Measurements from ENCODE around the gene RIMBP2. TPM values are rescaled to one million over a fixed set of nuclear protein-coding genes. Genes with fewer than 3 reads are reported as not detected.

RIMBP2 gene
- total RNA-seq, 1 experiment from 2014 or later: not detected

DNA sequence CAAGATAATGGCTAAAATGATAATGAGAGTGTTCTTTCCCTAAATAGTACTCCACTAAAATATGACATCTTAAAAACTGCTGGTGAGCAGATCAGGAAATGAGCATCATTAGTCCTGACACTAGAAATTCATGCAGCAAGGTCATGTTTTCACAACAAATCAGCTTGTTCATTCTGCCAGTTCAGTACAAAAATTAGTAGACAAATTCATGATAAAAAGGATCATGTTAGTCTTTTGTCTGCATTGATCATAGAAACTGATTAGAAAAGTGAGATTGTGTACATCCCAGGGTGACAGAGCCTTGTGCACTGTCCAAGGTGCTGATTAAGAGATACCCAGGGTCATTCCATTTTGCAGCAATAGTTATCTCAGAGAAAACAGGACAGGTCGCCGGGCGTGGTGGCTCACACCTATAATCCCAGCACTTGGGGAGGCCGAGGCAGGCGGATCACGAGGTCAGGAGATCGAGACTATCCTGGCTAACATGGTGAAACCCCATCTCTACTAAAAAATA lies 163.6 kb downstream of the RIMBP2 start:
- no peak for DNase-seq (ENCODE audit: low read depth)

DNA sequence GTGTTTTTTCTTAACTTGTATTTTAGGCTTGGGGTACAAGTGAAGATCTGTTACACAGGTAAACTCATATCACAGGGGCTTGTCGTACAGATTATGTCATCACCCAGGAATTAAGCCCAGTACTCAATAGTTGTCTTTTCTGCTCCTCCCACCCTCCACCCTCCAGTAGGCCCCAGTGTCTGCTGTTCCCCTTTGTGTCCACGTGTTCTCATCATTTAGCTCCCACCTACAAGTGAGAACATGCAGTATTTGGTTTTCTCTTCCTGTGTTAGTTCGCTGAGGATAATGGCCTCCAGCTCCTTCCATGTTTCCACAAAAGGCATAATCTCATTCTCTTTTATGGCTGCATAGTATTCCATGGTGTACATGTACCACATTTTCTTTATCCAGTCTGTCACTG lies 166.7 kb downstream of the RIMBP2 start:
- no peak for DNase-seq (ENCODE audit: low read depth)

- DNase-seq (ENCODE audit: low read depth): no peak
These were observed 168.5 kb downstream of the RIMBP2 start for GRCh38 chr12:130547480-130548155.

GRCh38 chr12:130546494-130546893 lies 169.6 kb downstream of the RIMBP2 start:
- no peak for DNase-seq (ENCODE audit: low read depth)

DNA sequence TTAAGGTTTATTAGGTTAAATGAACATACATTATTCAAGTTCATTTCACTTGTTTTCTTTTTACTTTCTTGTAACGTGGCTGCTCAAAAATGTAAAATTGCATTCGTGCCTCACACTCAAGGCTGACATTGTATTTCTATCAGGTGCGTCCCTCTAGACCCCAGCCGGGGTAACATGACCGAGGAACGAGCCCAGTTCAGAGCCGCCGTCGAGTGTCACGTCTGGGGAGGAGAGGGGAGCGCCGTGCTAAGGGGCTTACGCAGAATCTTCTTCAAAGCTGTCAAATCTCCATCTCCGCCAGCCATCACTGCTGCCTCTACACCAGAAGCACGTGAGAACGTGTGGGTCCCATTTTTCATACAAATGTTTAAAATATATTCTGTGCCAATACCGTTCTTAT lies 170.6 kb downstream of the RIMBP2 start:
- no peak for DNase-seq (ENCODE audit: low read depth)

- no peak for DNase-seq (ENCODE audit: low read depth)
These were observed 175.7 kb downstream of the RIMBP2 start for GRCh38 chr12:130540376-130540775.

GRCh38 chr12:130538343-130539095 lies 177.6 kb downstream of the RIMBP2 start:
- DNase-seq (ENCODE audit: low read depth): no peak

GRCh38 chr12:130537655-130538054 lies 178.4 kb downstream of the RIMBP2 start:
- DNase-seq (ENCODE audit: low read depth): no peak

DNA sequence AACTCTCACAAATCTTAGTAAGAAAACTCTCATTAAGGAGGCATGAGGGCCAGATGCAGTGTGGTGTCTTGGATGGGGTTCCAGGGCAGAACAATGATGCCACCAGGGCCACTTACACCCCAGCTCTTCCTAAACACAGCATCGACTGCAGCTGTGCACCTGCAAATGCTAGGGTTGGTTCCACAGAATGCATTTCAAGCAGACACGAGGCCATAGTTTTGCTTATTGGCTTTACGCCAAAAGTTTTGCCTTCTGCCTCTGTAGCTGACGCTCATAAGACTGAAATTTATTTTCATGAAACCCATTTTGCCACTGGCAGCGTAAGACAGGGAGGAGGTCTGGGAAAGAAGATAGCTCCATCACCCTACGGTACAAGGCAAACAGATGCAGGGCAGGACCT lies 179.0 kb downstream of the RIMBP2 start:
- no peak for DNase-seq (ENCODE audit: low read depth)

- no peak for DNase-seq (ENCODE audit: low read depth)
These were observed 185.7 kb downstream of the RIMBP2 start for GRCh38 chr12:130530429-130530828.

DNA sequence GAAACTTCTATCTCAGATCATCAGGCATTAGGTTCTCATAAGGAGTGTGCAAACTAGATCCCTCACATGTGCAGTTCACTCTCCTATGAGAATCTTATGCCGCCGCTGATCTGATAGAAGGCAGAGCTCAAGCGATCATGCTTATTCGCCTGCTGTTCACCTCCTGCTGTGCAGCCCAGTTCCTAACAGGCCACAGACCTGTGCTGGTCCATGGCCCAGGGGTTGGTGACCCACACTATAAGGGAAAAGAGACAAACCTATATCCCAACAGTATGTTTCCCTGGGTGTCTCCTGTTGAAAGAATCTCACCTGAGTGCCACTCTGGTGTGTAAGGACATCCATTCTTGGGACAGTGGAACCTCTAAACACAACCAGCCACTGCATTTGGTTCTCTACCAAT lies 186.3 kb downstream of the RIMBP2 start:
- no peak for DNase-seq (ENCODE audit: low read depth)

- DNase-seq (ENCODE audit: low read depth): no peak
These were observed 188.9 kb downstream of the RIMBP2 start for GRCh38 chr12:130527239-130527638.

DNA sequence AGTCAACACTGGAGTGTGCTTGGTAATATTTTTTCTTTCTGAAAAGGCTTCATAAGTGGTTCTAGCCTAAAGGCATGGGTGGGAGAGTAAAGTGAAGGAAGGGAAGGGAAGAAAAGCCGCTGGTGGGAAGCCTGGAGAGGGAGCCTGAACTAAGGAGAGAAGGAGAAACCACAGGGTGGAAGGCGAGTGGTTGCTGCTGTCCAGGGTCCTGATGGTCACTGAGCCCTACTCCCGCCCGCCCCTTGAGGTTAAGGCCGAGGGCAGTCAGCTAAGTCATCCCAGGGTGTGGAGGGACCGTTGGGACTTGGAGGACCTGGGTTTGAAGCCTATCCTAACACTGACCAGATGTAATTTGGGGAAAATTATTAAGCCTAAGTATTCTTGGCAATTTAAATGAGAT lies 189.3 kb downstream of the RIMBP2 start:
- DNase-seq (ENCODE audit: low read depth): no peak

DNA sequence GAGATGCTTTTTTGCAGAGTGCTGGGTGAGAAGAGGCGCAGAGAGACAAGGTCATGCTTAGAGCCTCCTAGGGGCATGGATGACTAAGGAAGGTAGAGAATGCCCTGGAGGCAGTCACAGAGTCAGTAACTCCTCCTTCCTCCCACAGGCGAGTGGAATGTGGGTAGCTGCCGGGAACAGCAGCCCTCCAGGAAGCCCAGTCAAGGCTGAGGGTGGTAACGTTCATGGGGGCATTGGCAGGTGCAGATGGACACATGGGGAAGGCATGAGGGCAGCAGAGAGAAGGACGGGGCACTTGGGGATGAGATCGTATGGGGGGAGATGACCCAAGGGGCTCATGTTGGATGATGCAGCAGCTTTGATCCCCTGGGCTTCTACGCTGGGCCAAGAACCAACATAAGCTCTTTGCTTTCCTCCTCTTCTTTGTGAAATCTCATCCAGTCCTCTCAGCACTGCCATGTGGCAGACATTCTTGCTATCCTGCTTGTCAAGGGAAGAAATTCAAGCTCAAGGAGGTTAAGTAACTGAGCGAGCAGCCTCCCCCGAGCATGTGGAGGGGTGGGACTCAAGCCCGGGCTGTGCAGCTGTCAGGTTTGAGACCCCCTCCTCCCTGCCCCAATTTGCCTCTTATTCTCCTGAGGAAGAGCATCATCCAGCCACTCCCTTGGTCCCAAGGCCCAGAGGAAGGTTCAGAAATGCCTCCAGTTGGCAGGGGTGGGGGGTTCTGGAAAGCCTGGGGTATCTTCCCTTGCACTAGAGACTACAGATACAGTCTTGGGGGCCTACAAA lies 190.5 kb downstream of the RIMBP2 start:
- no peak for DNase-seq (ENCODE audit: low read depth)

GRCh38 chr12:130524759-130525158 lies 191.3 kb downstream of the RIMBP2 start:
- no peak for DNase-seq (ENCODE audit: low read depth)

DNA sequence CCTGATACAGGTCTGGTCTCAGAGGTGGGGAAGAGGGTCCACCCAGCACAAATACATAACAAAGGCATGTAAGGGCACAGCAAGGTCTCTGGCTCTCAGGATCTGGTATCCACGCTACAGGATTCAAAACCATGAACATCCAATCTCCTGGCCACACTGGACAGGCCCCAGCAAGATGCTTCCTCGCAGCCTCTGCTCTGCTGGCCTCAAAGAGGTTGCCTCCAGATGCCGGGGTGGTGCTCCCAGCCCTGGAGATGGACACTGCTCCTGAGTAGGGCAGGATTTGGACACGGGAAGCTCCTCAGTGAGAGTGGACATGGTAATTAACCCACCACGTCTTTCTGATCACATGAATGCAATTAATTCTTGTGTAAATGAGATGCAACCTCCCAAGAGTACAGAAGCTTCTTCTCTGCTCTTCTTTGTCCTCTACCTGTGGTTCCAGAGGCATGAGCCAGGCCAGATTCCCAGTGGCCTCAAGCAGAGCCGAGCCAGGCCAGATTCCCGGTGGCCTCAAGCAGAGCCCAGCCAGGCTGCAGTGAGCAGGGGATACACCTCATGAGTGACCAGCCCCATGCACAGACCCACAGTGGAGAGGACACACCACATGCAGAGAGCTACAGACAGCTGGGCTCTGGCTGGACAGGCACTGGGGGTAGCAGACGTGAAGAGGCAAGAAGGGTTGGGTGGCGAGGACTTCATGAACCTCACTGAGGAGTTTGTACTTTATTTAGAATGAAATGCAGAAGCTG lies 192.1 kb downstream of the RIMBP2 start:
- DNase-seq (ENCODE audit: low read depth): no peak

DNA sequence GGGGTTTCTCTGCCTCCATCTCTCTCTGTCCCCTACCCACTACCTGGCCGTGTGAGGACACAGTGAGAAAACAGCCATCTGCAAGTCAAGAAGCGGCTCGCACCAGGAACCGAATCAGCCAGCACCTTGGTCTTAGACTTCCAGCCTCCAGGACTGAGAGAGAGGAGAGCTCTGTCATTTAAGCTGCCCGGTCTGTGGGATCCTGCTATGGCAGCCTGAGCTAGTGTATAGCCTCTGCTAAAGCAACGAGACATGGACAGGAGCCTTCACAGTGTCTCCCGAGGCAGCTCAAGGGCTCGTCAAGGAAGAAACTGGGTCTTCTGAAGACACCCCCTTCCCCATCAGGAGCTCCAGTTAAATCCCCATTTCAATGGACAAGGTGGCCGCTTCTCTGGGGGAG lies 192.9 kb downstream of the RIMBP2 start:
- no peak for DNase-seq (ENCODE audit: low read depth)

DNA sequence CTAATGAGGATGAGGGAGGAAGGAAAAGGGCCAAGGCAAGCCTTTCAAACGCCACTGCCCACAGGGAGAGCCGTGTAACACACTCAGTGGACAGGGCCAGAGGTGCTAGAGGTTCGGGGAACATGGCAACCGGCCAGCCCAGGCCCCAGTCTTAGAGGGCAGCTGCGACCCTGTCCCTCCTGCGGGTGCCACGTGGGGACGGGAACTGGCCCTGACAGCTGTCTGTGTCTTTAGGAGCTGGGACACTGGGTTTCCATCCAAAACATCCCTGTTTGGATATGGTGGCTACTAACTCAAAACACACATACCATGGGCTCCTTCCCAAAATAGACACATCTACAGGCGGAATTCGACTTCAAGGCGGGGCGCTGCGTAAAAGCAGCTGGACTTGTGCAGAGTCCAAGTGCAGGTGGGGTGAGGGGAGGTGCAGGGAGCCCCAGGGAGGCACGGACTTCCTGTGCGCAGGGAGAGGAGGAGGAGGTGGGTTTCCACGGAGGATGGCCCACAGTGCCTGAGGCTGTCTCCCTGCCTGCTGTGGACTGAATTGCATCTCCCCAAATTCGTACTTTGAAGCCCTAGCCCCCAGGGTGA lies 193.8 kb downstream of the RIMBP2 start:
- no peak for DNase-seq (ENCODE audit: low read depth)

- DNase-seq (ENCODE audit: low read depth): no peak
These were observed 194.5 kb downstream of the RIMBP2 start for GRCh38 chr12:130521375-130522124.

- DNase-seq (ENCODE audit: low read depth): no peak
These were observed 195.3 kb downstream of the RIMBP2 start for GRCh38 chr12:130520784-130521183.
